ENCODE results near the gene GAREM2. TPM values are rescaled to one million over a fixed set of nuclear protein-coding genes. Genes with fewer than 3 reads are reported as not detected.

GAREM2 gene
- total RNA-seq = 1 to 10 TPM; 2.3 to 5.6 TPM

DNA sequence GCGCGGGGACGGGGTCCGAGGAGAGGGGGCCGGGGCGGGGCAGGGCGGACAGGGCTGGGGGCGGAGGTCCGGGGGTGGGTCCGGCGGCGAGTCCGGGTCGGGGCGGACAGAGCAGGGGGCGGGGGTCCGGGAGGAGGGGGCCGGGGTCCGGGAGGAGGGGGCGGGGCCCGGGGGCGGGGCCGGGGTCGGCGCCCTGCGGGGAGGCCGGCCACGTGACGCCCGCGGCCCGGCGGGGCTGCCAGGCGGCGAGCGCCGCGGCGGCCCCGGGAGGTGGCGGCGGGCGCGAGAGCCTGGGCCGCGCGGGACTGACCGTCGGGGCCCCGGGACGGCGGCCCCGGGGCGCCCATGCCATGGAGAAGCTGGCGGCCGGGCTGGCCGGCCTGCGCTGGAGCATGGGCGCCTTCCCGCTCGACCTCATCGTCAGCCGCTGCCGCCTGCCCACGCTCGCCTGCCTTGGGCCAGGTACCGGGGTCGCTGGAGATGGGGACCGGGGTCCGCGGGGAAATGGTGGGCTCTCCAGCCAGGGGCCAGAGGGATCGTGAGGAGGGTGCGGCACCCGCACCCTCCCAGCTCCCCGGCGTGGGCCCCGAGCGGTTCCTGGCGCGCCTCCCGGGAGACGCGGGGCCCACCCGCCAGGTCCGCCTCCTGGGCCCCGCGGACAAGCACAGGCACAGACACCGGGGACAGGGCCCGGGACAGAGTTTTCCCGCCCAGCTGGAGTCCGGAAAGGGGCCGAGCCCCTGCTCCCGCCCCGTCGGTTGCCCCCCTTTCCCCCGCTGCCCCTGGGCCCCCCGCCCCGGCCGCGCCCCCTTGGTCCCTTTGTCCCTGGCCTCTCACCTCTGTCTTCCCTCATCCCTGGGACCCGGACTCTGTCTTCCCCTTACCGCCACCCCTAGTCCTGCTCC, at the start of gene GAREM2:
Gene GAREM2 (plus strand): TSS at position 218 of the 905 bp plus-strand sequence. CDS start 133 bp downstream, at position 351.
- H3K9me3 ChIP-seq = no peaks in the 10 kb centered on the region
- H3K4me3 ChIP-seq = peak within 1 kb of the TSS; percentile 66
- peaks cover 11% of the 10 kb centered on the region for H3K27me3 ChIP-seq (replicated peaks; ENCODE audit: insufficient read depth)
- no peak for DNase-seq (ENCODE audit: low spot score)
- no peak for ATAC-seq (ENCODE audit: insufficient number of reproducible peaks, low FRiP score, low read depth)
- TF ChIP-seq, protein P1, sequence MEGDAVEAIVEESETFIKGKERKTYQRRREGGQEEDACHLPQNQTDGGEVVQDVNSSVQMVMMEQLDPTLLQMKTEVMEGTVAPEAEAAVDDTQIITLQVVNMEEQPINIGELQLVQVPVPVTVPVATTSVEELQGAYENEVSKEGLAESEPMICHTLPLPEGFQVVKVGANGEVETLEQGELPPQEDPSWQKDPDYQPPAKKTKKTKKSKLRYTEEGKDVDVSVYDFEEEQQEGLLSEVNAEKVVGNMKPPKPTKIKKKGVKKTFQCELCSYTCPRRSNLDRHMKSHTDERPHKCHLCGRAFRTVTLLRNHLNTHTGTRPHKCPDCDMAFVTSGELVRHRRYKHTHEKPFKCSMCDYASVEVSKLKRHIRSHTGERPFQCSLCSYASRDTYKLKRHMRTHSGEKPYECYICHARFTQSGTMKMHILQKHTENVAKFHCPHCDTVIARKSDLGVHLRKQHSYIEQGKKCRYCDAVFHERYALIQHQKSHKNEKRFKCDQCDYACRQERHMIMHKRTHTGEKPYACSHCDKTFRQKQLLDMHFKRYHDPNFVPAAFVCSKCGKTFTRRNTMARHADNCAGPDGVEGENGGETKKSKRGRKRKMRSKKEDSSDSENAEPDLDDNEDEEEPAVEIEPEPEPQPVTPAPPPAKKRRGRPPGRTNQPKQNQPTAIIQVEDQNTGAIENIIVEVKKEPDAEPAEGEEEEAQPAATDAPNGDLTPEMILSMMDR (IDR thresholded peaks at IDR 0.05) = no peak
- H3K27ac ChIP-seq = no peak within 1 kb of the TSS
- no peaks in the 10 kb centered on the region for H3K36me3 ChIP-seq
- peaks cover 7 to 11% of the 10 kb centered on the region in 2 donors for H3K4me1 ChIP-seq (ENCODE audit: control insufficient read depth in 1 of 2, low read depth in 2 of 2)

DNA sequence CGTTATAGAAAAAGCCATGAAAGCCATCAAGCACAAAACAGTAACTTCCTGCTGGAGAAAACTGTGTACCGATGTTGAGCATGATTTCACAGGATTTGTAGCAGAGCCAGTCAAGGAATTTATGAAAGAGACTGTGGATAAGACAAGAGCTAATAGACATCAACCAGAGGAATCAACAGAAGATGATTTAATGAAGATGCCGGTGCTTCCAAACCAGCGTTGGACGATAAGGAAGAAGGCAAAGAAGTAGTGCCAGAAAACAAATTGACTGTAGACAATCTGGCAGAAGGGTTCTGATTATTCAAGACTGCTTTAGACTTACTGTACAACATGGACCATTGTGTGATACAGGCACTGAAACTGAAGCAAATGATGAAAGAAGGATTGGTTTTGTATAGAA, 49.5 kb upstream of the GAREM2 start:
- no peaks in the 10 kb centered on the region for H3K27me3 ChIP-seq (replicated peaks; ENCODE audit: insufficient read depth)
- no peak overlapping the region for H3K27ac ChIP-seq
- no peak overlapping the region for H3K4me3 ChIP-seq
- peaks cover 6 to 13% of the 10 kb centered on the region in 2 donors for H3K4me1 ChIP-seq (ENCODE audit: control insufficient read depth in 1 of 2, low read depth in 2 of 2)
- TF ChIP-seq, protein P1 (IDR thresholded peaks at IDR 0.05) = no peak
- no peak for DNase-seq (ENCODE audit: low spot score)
- H3K9me3 ChIP-seq = no peaks in the 10 kb centered on the region
- no peak for ATAC-seq (ENCODE audit: insufficient number of reproducible peaks, low FRiP score, low read depth)
- H3K36me3 ChIP-seq = peaks cover 7% of the 10 kb centered on the region

DNA sequence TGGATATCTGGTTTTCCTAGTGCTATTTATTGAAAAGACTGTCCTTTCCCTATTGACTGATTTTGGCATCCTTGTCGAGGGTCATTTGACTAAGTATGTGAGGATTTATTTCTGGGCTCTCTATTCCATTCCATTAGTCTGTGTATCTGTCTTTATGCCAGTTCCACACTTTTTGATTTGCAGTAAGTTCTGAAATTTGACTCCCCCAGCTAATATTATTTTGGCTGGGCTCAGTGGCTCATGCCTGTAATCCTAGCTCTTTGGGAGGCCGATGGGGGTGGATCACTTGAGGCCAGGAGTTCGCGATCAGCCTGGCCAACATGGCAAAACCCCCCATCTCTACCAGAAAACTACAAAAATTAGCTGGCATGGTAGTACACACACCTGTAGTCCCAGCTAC, 46.8 kb upstream of the GAREM2 start:
- DNase-seq (ENCODE audit: low spot score) (no peak), ATAC-seq (ENCODE audit: insufficient number of reproducible peaks, low FRiP score, low read depth) (no peak)
- TF ChIP-seq, protein P1 (IDR thresholded peaks at IDR 0.05) = no peak
- Histone ChIP-seq H3K27ac (no peak overlapping the region), H3K4me1 (ENCODE audit: control insufficient read depth in 1 of 2, low read depth in 2 of 2) (peaks cover 6 to 13% of the 10 kb centered on the region in 2 donors), H3K36me3 (peaks cover 9% of the 10 kb centered on the region), H3K27me3 (replicated peaks; ENCODE audit: insufficient read depth) (no peaks in the 10 kb centered on the region), H3K4me3 (no peak overlapping the region), H3K9me3 (no peaks in the 10 kb centered on the region)

DNA sequence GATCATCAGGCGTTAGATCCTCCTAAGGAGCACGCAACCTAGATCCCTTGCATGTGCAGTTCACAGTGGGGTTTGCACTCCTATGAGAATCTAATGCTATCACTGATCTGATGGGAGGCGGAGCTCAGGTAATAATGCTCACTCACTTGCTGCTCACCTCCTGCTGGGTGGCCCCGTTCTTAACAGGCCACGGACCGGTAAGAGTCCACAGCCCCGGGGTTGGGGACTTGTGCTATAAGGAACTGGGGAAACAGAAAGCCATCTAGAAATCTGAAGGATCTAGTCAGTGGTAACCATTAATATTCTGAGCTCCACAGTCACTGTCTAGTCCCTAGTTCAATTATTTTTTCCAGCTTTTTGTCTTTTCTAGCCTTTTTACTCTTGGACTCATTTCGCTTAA, 44.7 kb upstream of the GAREM2 start:
- peaks cover 6 to 13% of the 10 kb centered on the region in 2 donors for H3K4me1 ChIP-seq (ENCODE audit: control insufficient read depth in 1 of 2, low read depth in 2 of 2)
- H3K27ac ChIP-seq = no peak overlapping the region
- ATAC-seq (ENCODE audit: insufficient number of reproducible peaks, low FRiP score, low read depth) (no peak), DNase-seq (ENCODE audit: low spot score) (no peak)
- TF ChIP-seq, protein P1 (IDR thresholded peaks at IDR 0.05) = no peak
- H3K4me3 ChIP-seq = no peak overlapping the region
- peaks cover 9% of the 10 kb centered on the region for H3K36me3 ChIP-seq
- H3K9me3 ChIP-seq = no peaks in the 10 kb centered on the region
- H3K27me3 ChIP-seq (replicated peaks; ENCODE audit: insufficient read depth) = no peaks in the 10 kb centered on the region

DNA sequence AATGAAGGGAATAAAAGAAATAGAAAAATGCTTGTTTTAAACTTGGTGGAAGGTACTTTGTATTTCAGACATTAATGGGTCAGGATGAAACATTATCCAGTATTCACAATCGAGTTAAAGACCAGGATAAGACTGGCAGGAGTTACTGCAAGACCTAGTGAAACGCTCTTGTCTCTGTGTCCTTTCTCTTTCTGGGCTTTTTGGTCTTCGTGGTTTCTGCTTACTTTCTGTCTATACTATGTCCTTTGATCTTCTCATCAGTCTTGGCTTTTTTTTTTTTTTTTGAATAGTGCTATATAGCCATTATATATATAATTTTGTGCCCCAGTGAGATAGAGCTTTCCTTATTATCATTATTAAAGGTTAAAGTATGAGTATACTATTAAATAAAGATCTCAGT, 42.1 kb upstream of the GAREM2 start:
- DNase-seq (ENCODE audit: low spot score) (no peak), ATAC-seq (ENCODE audit: insufficient number of reproducible peaks, low FRiP score, low read depth) (no peak)
- H3K36me3 ChIP-seq = peaks cover 16% of the 10 kb centered on the region
- no peak overlapping the region for H3K27ac ChIP-seq
- no peak overlapping the region for H3K4me3 ChIP-seq
- H3K9me3 ChIP-seq = no peaks in the 10 kb centered on the region
- H3K27me3 ChIP-seq (replicated peaks; ENCODE audit: insufficient read depth) = no peaks in the 10 kb centered on the region
- TF ChIP-seq, protein P1 (IDR thresholded peaks at IDR 0.05) = no peak
- H3K4me1 ChIP-seq (ENCODE audit: control insufficient read depth in 1 of 2, low read depth in 2 of 2) = peaks cover 4 to 10% of the 10 kb centered on the region in 2 donors

All from thoracic aorta (tissue), 2 donors.